Panc1 (cell line): ENCODE results near the gene RNF220. TPM values are rescaled to one million over a fixed set of nuclear protein-coding genes. Genes with fewer than 3 reads are reported as not detected.

Experiments used
- ATAC-seq: fragments of 200-7000 bp; cut with Tn5 transposase; 2 replicates; pipeline ENCODE4 v1.9.1; 2020; ENCODE audit warnings: mild to moderate bottlenecking, moderate library complexity
- BruUV-seq: library from RNA; stranded (reverse); fragments of 400-500 nt; replicated peaks from 2 replicates; lab custom pipeline; 2021; lab: Mats Ljungman, UMichigan
- CTCF ChIA-PET: fragments of 300-600 bp; sonication (Branson Sonifier 250); formaldehyde crosslinking; loops from one replicate; lab custom pipeline; 2022; ENCODE audit warnings: antibody characterized with exemption; lab: Charles Lee
- POLR2A ChIA-PET: fragments of 300-600 bp; sonication (Branson Sonifier 250); formaldehyde crosslinking; loops from one replicate; lab custom pipeline; 2022; ENCODE audit warnings: antibody characterized with exemption; lab: Charles Lee
- DNase-seq: peaks from one replicate; pipeline ENCODE4 v3.0.0-alpha.2; 2010; ENCODE audit warnings: low read depth, low spot score
- H3K27ac ChIP-seq: 2 replicates; pipeline ENCODE4 v1.5.1; 2011; ENCODE audit warnings: mild to moderate bottlenecking, low read length, inconsistent platforms
- H3K27me3 ChIP-seq: fragments of 200-500 bp; sonication (Bioruptor generic); 2 replicates; pipeline ENCODE4 v1.6.0; 2014; ENCODE audit warnings: low read length, inconsistent platforms; ENCODE audit not compliant: control insufficient read depth, insufficient read depth
- H3K36me3 ChIP-seq: fragments of 200-500 bp; sonication (Bioruptor generic); 2 replicates; pipeline ENCODE4 v1.5.1; 2014; ENCODE audit warnings: inconsistent platforms, mild to moderate bottlenecking, low read length, moderate library complexity; ENCODE audit not compliant: control insufficient read depth, insufficient read depth
- H3K4me1 ChIP-seq: 2 replicates; pipeline ENCODE4 v1.5.1; 2011; ENCODE audit warnings: inconsistent platforms, mild to moderate bottlenecking, low read length, moderate library complexity; ENCODE audit not compliant: control insufficient read depth, insufficient read depth
- H3K4me3 ChIP-seq, 2 experiments: 2 replicates each; pipeline ENCODE4 v1.5.1; 2011 to 2012; ENCODE audit warnings: low read depth in 2 of 2, low read length in 2 of 2, mild to moderate bottlenecking in 2 of 2, inconsistent platforms in 1 of 2, moderate library complexity in 1 of 2
- H3K9me3 ChIP-seq: fragments of 200-500 bp; sonication (Bioruptor generic); 2 replicates; pipeline ENCODE4 v1.5.1; 2014; ENCODE audit warnings: low read depth, mild to moderate bottlenecking, inconsistent platforms, low read length, moderate library complexity; ENCODE audit not compliant: control insufficient read depth, insufficient read depth
- POLR2AphosphoS5 ChIP-seq: IDR thresholded peaks from 2 replicates; pipeline ENCODE4 v1.6.1; 2012; ENCODE audit warnings: mild to moderate bottlenecking, low read depth, low read length, moderate library complexity
- SIN3A ChIP-seq: IDR thresholded peaks from 2 replicates; pipeline ENCODE4 v1.6.1; 2012; ENCODE audit warnings: low read depth, mild to moderate bottlenecking, low read length, moderate library complexity, borderline replicate concordance; ENCODE audit not compliant: insufficient read depth
- TCF7L2 ChIP-seq: IDR thresholded peaks from 2 replicates; pipeline ENCODE4 v1.6.1; 2011; ENCODE audit warnings: mild to moderate bottlenecking, low read depth, low read length, inconsistent platforms
- in situ Hi-C: cut with HindIII; loops from 2 replicates; pipeline ENCODE4 v1.10.0; 2016; ENCODE audit warnings: low sequenced_read_pairs, low pct_unique_long_range_greater_than_20kb
- intact Hi-C: fragments of 100-400 bp; cut with micrococcal nuclease; formaldehyde crosslinking; loops from one replicate; pipeline ENCODE4 v1.10.0; 2022; ENCODE audit not compliant: unreplicated experiment
- total RNA-seq: library from RNA; stranded (reverse); gene quantifications from one replicate; pipeline ENCODE4 v1.2.1, GENCODE V29; 2021; ENCODE audit not compliant: unreplicated experiment
- TF ChIP-seq, protein P1 (sequence below): fragments of 450-650 bp; IDR thresholded peaks from 2 replicates; pipeline ENCODE4 v1.5.1; 2017; ENCODE audit warnings: mild to moderate bottlenecking
- TF ChIP-seq, protein P2 (sequence below), 2 experiments: IDR thresholded peaks; 2 replicates each; pipeline ENCODE4 v1.6.1; 2011 to 2012; ENCODE audit warnings: low read depth in 2 of 2, control low read depth in 1 of 2, low read length in 1 of 2, mild to moderate bottlenecking in 1 of 2, moderate library complexity in 1 of 2; ENCODE audit not compliant: insufficient read depth in 1 of 2

Gene RNF220
- total RNA-seq, 1 experiment from 2014 or later = 64.9 TPM

GRCh38 chr1:44700573-44700972 is 295.5 kb downstream of the RNF220 start:
- POLR2A ChIA-PET = no interaction called here
- TF ChIP-seq, protein P1, sequence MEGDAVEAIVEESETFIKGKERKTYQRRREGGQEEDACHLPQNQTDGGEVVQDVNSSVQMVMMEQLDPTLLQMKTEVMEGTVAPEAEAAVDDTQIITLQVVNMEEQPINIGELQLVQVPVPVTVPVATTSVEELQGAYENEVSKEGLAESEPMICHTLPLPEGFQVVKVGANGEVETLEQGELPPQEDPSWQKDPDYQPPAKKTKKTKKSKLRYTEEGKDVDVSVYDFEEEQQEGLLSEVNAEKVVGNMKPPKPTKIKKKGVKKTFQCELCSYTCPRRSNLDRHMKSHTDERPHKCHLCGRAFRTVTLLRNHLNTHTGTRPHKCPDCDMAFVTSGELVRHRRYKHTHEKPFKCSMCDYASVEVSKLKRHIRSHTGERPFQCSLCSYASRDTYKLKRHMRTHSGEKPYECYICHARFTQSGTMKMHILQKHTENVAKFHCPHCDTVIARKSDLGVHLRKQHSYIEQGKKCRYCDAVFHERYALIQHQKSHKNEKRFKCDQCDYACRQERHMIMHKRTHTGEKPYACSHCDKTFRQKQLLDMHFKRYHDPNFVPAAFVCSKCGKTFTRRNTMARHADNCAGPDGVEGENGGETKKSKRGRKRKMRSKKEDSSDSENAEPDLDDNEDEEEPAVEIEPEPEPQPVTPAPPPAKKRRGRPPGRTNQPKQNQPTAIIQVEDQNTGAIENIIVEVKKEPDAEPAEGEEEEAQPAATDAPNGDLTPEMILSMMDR = no peak
- no peak for TF ChIP-seq TCF7L2
- TF ChIP-seq SIN3A = no peak
- TF ChIP-seq POLR2AphosphoS5 = no peak
- TF ChIP-seq, protein P2, sequence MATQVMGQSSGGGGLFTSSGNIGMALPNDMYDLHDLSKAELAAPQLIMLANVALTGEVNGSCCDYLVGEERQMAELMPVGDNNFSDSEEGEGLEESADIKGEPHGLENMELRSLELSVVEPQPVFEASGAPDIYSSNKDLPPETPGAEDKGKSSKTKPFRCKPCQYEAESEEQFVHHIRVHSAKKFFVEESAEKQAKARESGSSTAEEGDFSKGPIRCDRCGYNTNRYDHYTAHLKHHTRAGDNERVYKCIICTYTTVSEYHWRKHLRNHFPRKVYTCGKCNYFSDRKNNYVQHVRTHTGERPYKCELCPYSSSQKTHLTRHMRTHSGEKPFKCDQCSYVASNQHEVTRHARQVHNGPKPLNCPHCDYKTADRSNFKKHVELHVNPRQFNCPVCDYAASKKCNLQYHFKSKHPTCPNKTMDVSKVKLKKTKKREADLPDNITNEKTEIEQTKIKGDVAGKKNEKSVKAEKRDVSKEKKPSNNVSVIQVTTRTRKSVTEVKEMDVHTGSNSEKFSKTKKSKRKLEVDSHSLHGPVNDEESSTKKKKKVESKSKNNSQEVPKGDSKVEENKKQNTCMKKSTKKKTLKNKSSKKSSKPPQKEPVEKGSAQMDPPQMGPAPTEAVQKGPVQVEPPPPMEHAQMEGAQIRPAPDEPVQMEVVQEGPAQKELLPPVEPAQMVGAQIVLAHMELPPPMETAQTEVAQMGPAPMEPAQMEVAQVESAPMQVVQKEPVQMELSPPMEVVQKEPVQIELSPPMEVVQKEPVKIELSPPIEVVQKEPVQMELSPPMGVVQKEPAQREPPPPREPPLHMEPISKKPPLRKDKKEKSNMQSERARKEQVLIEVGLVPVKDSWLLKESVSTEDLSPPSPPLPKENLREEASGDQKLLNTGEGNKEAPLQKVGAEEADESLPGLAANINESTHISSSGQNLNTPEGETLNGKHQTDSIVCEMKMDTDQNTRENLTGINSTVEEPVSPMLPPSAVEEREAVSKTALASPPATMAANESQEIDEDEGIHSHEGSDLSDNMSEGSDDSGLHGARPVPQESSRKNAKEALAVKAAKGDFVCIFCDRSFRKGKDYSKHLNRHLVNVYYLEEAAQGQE (IDR thresholded peaks at IDR 0.05; ENCODE audit: insufficient read depth in 1 of 2, low read depth in 2 of 2, low read length in 1 of 2) = no peak

GRCh38 chr1:44701141-44701573 is 296.1 kb downstream of the RNF220 start:
- CTCF ChIA-PET = interaction anchor here (0.7 kb wide), 1 partner anchor 178 kb away, joined by 4 read pairs; no protein-coding TSS in a partner anchor

More at GRCh38 chr1:44700573-44700972, 295.5 kb downstream of the RNF220 start:
- CTCF ChIA-PET = interaction anchor here (0.7 kb wide), 1 partner anchor 178 kb away, joined by 4 read pairs; no protein-coding TSS in a partner anchor
- Histone ChIP-seq H3K4me1 (no peaks in the 10 kb centered on the region), H3K27ac (no peak overlapping the region), H3K27me3 (no peaks in the 10 kb centered on the region), H3K9me3 (no peaks in the 10 kb centered on the region), H3K36me3 (no peaks in the 10 kb centered on the region), H3K4me3 (no peak overlapping the region)
- no peak for DNase-seq
- in situ Hi-C loops = no loop called here
- intact Hi-C loops = no loop called here
- no peak for ATAC-seq
- BruUV-seq = no TSS peak

More at GRCh38 chr1:44701141-44701573, 296.1 kb downstream of the RNF220 start:
- Histone ChIP-seq H3K4me1 (no peaks in the 10 kb centered on the region), H3K27ac (no peak overlapping the region), H3K36me3 (no peaks in the 10 kb centered on the region), H3K4me3 (no peak overlapping the region), H3K9me3 (no peaks in the 10 kb centered on the region), H3K27me3 (no peaks in the 10 kb centered on the region)
- ATAC-seq (no peak), DNase-seq (no peak)
- no TSS peak for BruUV-seq
- intact Hi-C loops = no loop called here
- TF ChIP-seq, protein P2 (IDR thresholded peaks at IDR 0.05; ENCODE audit: insufficient read depth in 1 of 2, low read depth in 2 of 2, low read length in 1 of 2) = no peak
- TF ChIP-seq SIN3A (no peak), TCF7L2 (no peak), POLR2AphosphoS5 (no peak)
- TF ChIP-seq, protein P1 = no peak
- in situ Hi-C loops = no loop called here
- POLR2A ChIA-PET = no interaction called here
